ENCODE measurements around the gene R3HCC1L. TPM values are rescaled to one million over a fixed set of nuclear protein-coding genes. Genes with fewer than 3 reads are reported as not detected.

R3HCC1L gene
- total RNA-seq, 4 donors from 2014 or later: 16.4 to 22.3 (median 18.8) TPM

- Histone ChIP-seq H3K4me3 (no peak overlapping the region), H3K36me3 (no peaks in the 10 kb centered on the region), H3K27me3 (no peaks in the 10 kb centered on the region), H3K4me1 (peaks cover 0 to 13% (median 0%) of the 10 kb centered on the region in 4 donors), H3K27ac (no peak overlapping the region), H3K9me3 (no peaks in the 10 kb centered on the region)
- TF ChIP-seq POLR2A (IDR thresholded peaks at IDR 0.05): no peak
- no peak for TF ChIP-seq CTCF (IDR thresholded peaks at IDR 0.05)
- no peak for DNase-seq
Observed at GRCh38 chr10:98265403-98266378, 131.2 kb downstream of the R3HCC1L start.

DNA sequence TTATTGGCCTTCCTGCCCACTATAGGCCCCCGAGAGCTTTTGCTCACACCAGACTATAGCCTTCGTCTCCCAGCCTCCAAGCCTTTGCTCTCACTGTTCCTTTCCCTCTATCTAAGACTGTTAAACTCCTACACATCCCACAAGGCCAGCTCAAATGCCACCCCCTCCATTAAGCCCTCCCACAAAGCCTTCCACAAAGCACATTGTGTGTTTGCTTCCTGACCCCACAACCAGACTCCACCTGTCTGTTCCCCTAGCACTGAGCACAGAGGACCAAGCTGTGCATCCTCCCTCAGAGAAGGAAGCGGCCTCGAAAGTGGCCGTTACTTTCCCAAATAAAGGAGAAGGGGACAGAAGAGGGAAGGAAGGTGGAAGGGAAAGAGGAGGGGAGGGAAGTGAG, 132.2 kb downstream of the R3HCC1L start:
- DNase-seq: no peak
- no peak for TF ChIP-seq POLR2A (IDR thresholded peaks at IDR 0.05)
- TF ChIP-seq CTCF (IDR thresholded peaks at IDR 0.05): no peak
- Histone ChIP-seq H3K4me1 (peaks cover 0 to 13% (median 0%) of the 10 kb centered on the region in 4 donors), H3K9me3 (no peaks in the 10 kb centered on the region), H3K27ac (peak overlapping the region in 1 of 4 donors; percentile 78), H3K4me3 (no peak overlapping the region), H3K36me3 (no peaks in the 10 kb centered on the region), H3K27me3 (no peaks in the 10 kb centered on the region)

- no peaks in the 10 kb centered on the region for H3K27me3 ChIP-seq
- TF ChIP-seq CTCF (IDR thresholded peaks at IDR 0.05) (no peak), POLR2A (IDR thresholded peaks at IDR 0.05) (no peak)
- H3K4me3 ChIP-seq: peak overlapping the region; percentile 25 to 54 (median 46)
- no peaks in the 10 kb centered on the region for H3K36me3 ChIP-seq
- H3K27ac ChIP-seq: peak overlapping the region; percentile 36 to 78 (median 66)
- H3K9me3 ChIP-seq: no peaks in the 10 kb centered on the region
- DNase-seq: no peak
- H3K4me1 ChIP-seq: peaks cover 0 to 13% (median 0%) of the 10 kb centered on the region in 4 donors
Observed at GRCh38 chr10:98267069-98267893, 132.8 kb downstream of the R3HCC1L start.

- peak in 1 of 3 donors; percentile 49 for DNase-seq
- H3K4me1 ChIP-seq: peaks cover 0 to 13% (median 0%) of the 10 kb centered on the region in 4 donors
- peak within 1 kb of the TSS; percentile 27 to 54 (median 46) for H3K4me3 ChIP-seq
- TF ChIP-seq POLR2A (IDR thresholded peaks at IDR 0.05): no peak
- no peak for TF ChIP-seq CTCF (IDR thresholded peaks at IDR 0.05)
- no peaks in the 10 kb centered on the region for H3K9me3 ChIP-seq
- peak within 1 kb of the TSS; percentile 36 to 78 (median 66) for H3K27ac ChIP-seq
- no peaks in the 10 kb centered on the region for H3K36me3 ChIP-seq
- H3K27me3 ChIP-seq: no peaks in the 10 kb centered on the region
Observed at GRCh38 chr10:98267894-98268693, 133.6 kb downstream of the R3HCC1L start, which contains the start of gene LOXL4. TSS of gene LOXL4 (minus strand) at chr10:98268194. CDS start at chr10:98263019, 5,175 bp downstream.

All from Peyer's patch (tissue), 4 donors.